Ishikawa (cell line): Measurements from ENCODE around the gene ZNF138.

ENCODE experiments used
- CEBPB ChIP-seq: IDR thresholded peaks from 2 replicates; pipeline ENCODE4 v1.6.1; 2012
- EGR1 ChIP-seq: IDR thresholded peaks from 2 replicates; pipeline ENCODE4 v1.6.1; 2012
- EP300 ChIP-seq: IDR thresholded peaks from 2 replicates; pipeline ENCODE4 v1.6.1; 2012; ENCODE audit warnings: borderline replicate concordance
- RAD21 ChIP-seq: IDR thresholded peaks from 2 replicates; pipeline ENCODE4 v1.6.1; 2012; ENCODE audit warnings: low read depth
- TCF12 ChIP-seq: IDR thresholded peaks from 2 replicates; pipeline ENCODE4 v1.6.1; 2012; ENCODE audit warnings: low read depth
- TEAD4 ChIP-seq: IDR thresholded peaks from 2 replicates; pipeline ENCODE4 v1.6.1; 2012
- TF ChIP-seq, protein P1 (sequence below): IDR thresholded peaks from 2 replicates; pipeline ENCODE4 v1.6.1; 2012
- TF ChIP-seq, protein P2 (sequence below): IDR thresholded peaks from 2 replicates; pipeline ENCODE4 v1.6.1; 2012; ENCODE audit warnings: low read depth, mild to moderate bottlenecking

GRCh38 chr7:64753032-64753431 lies 41.2 kb upstream of the ZNF138 start:
- TF ChIP-seq, protein P1, sequence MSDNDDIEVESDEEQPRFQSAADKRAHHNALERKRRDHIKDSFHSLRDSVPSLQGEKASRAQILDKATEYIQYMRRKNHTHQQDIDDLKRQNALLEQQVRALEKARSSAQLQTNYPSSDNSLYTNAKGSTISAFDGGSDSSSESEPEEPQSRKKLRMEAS: no peak
- no peak for TF ChIP-seq TCF12
- TF ChIP-seq TEAD4: no peak
- no peak for TF ChIP-seq RAD21
- no peak for TF ChIP-seq EP300
- no peak for TF ChIP-seq EGR1
- TF ChIP-seq, protein P2, sequence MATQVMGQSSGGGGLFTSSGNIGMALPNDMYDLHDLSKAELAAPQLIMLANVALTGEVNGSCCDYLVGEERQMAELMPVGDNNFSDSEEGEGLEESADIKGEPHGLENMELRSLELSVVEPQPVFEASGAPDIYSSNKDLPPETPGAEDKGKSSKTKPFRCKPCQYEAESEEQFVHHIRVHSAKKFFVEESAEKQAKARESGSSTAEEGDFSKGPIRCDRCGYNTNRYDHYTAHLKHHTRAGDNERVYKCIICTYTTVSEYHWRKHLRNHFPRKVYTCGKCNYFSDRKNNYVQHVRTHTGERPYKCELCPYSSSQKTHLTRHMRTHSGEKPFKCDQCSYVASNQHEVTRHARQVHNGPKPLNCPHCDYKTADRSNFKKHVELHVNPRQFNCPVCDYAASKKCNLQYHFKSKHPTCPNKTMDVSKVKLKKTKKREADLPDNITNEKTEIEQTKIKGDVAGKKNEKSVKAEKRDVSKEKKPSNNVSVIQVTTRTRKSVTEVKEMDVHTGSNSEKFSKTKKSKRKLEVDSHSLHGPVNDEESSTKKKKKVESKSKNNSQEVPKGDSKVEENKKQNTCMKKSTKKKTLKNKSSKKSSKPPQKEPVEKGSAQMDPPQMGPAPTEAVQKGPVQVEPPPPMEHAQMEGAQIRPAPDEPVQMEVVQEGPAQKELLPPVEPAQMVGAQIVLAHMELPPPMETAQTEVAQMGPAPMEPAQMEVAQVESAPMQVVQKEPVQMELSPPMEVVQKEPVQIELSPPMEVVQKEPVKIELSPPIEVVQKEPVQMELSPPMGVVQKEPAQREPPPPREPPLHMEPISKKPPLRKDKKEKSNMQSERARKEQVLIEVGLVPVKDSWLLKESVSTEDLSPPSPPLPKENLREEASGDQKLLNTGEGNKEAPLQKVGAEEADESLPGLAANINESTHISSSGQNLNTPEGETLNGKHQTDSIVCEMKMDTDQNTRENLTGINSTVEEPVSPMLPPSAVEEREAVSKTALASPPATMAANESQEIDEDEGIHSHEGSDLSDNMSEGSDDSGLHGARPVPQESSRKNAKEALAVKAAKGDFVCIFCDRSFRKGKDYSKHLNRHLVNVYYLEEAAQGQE: no peak
- no peak for TF ChIP-seq CEBPB
